DMS114 treated with DMSO at 0.1 percent for 48 hours (cell line): ENCODE data around the gene RFX2.

ENCODE experiments used
- DNase-seq: peaks from one replicate; lab custom pipeline; 2025; ENCODE audit not compliant: unreplicated experiment; lab: John Stamatoyannopoulos, UW

The RFX2 gene

GRCh38 chr19:6061376-6062130 lies 48.7 kb downstream of the RFX2 start:
- DNase-seq: no peak

DNA sequence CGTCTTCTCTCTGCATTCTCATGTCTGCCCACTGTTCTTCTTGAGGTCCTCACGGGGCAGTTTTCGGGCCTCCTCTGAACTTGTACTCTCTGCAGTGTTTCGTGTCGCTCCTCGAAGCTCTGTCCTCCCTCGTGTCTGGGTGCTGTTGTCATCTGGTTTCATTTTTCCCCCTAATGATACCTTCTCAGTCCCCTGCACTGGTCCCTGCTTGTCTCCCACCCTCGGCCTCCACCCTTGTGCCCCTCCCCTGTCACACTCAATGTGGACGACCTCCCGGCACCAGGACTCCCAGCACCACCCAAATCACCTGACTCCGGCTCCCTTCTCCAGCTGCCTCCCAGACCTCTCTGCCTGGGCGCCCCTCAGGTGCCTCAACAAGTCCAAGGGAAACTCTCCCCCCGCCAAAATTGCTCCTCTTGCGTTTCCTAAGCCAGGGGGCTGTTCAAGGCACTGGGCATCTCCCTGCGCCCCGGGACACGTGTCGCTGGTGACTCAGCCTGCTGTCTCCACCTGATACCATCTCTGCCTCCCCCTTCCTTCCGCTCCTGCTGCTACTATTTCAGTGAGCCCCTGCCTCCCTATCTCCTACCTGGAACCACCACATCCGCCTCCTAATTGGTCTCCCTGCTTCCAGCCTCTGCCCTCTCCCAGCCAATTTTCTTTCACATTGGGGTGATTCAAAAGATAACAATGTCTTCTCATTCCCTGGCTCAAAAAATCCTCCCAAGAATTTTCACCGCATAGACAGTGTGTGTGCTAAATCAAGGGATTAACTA lies 49.5 kb downstream of the RFX2 start:
- DNase-seq: no peak

DNA sequence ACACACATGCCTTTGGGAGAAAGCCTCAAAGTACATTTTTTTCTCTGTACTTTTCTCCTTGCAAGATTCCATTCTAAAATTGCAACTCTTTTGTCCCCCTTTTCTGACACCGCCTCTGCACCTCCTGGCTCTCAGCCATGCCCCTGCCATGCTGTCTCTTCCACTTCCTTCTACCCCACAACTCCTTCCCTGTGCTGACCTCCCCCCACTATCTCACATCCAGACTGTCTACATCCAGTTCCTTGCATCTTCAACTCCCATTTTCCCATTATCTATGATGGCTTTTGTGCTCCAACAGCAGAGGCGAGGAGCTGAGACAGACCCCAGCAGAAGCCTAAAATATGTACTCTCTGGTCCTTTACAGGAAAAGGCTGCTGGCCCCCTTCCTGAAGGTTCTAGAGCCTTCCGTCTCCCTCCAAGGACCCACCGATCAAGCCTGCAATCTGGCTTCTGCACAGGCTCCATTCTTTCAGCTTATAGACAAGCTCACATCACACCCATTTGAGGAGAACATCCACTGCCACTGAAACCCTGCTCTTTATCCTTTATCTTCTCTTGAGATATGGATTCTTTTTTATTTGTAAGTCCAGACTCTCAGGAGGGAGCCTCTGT lies 50.2 kb downstream of the RFX2 start:
- DNase-seq: no peak

GRCh38 chr19:6059396-6059947 lies 50.8 kb downstream of the RFX2 start:
- no peak for DNase-seq

GRCh38 chr19:6058518-6059201 lies 51.6 kb downstream of the RFX2 start:
- DNase-seq: no peak

DNA sequence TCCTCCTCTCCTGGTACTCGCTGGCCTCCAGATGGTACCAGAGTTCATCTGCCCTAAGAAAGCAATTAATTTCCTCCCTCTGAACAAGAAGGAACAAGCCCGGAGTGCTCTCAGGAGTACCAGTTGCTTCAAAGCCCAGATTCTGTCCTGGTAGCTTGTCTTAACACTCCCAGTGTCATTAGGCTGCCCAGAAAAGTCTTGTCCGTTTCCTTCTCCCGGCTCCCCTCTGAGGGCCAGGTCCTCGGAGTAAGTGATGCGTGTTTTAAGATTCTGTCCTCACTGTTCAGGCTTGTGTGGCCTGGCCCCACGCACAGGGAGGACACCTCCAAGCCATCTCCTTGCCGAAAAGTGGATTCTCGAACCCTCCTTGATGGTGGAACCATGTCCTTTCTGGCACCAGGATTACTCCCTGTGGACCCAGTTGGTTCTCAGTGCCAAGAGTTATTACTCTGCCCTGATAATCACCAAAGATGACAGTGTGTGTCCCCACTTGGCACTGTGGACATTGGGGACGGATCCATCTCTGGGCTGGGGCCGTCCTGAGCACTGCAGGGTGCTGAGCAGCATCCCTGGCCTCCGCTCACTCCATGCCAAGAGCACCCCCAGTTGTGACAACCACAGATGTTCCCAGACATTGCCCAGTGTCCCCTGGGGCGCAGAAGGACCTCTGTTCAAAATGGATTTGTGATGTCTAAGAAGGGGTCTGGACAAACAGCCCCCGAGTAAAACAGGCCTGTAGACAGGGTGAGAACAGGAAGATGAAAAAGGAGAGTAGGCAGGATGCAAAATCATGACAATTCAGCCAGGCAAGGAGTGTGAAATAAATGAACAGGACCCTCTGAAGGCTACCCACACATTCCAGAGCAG lies 52.4 kb downstream of the RFX2 start:
- DNase-seq: no peak

GRCh38 chr19:6056801-6057650 lies 53.3 kb downstream of the RFX2 start:
- no peak for DNase-seq

GRCh38 chr19:6056282-6056741 lies 54.0 kb downstream of the RFX2 start:
- DNase-seq: no peak

DNA sequence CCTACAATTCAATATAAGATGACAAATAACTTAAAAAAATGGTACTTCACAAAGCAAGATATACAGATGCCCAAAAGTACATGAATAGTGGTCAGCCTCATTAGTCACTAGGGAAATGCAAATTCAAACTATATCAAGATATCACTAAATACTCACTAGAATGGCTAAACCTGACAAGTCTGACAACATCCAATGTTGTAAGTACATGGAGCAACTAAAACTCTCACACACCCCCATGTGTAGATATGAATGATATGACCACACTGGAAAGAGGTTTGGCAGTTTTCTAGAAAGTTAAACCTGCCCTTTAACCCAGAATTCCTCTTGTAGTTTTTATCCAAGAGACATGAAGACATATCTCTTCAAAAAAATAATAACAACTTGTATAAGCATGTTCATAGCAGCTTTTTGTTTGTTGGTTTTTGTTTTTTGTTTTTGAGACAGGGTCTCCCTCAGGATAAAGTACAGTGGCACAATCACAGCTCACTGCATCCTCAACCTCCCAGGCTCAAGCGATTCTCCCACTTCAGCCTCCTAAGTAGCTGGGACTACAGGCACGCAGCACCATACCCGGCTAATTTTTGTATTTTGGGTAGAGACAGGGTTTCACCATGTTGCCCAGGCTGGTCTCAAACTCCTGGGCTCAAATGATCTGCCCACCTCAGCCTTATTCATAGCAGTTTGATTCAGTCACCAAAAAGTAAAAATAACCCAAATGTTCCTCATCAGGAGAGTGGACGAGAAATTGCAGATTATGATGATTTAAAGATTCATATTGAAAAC lies 55.1 kb downstream of the RFX2 start:
- no peak for DNase-seq

- peak; percentile 41 for DNase-seq
Measured at GRCh38 chr19:6048793-6049405, 61.4 kb downstream of the RFX2 start.

- no peak for DNase-seq
Measured at GRCh38 chr19:6048348-6048747, 62.0 kb downstream of the RFX2 start.

GRCh38 chr19:6047741-6048251 lies 62.5 kb downstream of the RFX2 start:
- peak; percentile 20 for DNase-seq

- DNase-seq: no peak
Measured at GRCh38 chr19:6047256-6047655, 63.0 kb downstream of the RFX2 start.

DNA sequence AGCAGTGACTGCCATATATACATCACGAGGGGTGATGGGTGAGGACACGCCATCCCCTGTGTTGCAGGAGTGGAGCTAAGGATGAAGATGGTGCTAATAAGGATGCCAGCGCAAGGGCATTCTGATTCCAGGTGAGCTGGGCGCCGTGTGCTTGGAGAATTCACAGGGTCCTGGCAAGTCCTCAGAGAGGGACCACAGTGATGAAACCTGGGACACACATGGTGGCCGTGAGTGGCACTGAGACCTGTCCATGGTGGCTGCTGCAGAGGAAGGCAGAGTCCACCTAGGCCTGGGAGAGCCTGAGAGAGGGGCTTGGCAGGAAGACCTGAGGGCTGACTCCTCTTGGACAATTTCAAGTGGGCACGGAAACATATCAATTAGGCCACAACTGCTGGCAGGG lies 65.2 kb downstream of the RFX2 start:
- DNase-seq: no peak

- DNase-seq: no peak
Measured at GRCh38 chr19:6044056-6044805, 66.1 kb downstream of the RFX2 start.

- DNase-seq: no peak
Measured at GRCh38 chr19:6042776-6043726, 67.2 kb downstream of the RFX2 start.
